ENCODE results near the gene IREB2. TPM values are rescaled to one million over a fixed set of nuclear protein-coding genes. Genes with fewer than 3 reads are reported as not detected.
"Not testable (repeated sequence)": the region's sequence is repeated elsewhere in the genome, so short reads cannot be mapped to it uniquely, and the experiment has no call there.

IREB2 gene
- total RNA-seq: 24.8 TPM
- long read RNA-seq, full-length matches to known transcripts: 8 of 20 reads
- long read RNA-seq, partial matches to known transcripts: 3 of 20 reads
- long read RNA-seq, other reads (novel, unspliced or antisense): 9 of 20 reads

- intact Hi-C loops (cut with DNase I): no loop called here
- DNase-seq (peak; percentile 99), ATAC-seq (ENCODE audit: poor library complexity) (peak; percentile 97)
Measured at GRCh38 chr15:78437762-78438618, at the start of gene IREB2. IREB2 (plus strand) TSS chr15:78438216; CDS start chr15:78438338, 122 bp downstream.

GRCh38 chr15:78388865-78389264 is 49.2 kb upstream of the IREB2 start:
- no peak for ATAC-seq (ENCODE audit: poor library complexity)
- intact Hi-C loops (cut with DNase I): no loop called here
- DNase-seq: no peak

GRCh38 chr15:78389322-78389721 is 48.7 kb upstream of the IREB2 start:
- DNase-seq (no peak), ATAC-seq (ENCODE audit: poor library complexity) (no peak)
- intact Hi-C loops (cut with DNase I): no loop called here

GRCh38 chr15:78389738-78390137 is 48.3 kb upstream of the IREB2 start:
- DNase-seq: no peak
- ATAC-seq (ENCODE audit: poor library complexity): no peak
- intact Hi-C loops (cut with DNase I): no loop called here

GRCh38 chr15:78390242-78390641 is 47.8 kb upstream of the IREB2 start:
- ATAC-seq (ENCODE audit: poor library complexity) (no peak), DNase-seq (no peak)
- intact Hi-C loops (cut with DNase I): no loop called here

DNA sequence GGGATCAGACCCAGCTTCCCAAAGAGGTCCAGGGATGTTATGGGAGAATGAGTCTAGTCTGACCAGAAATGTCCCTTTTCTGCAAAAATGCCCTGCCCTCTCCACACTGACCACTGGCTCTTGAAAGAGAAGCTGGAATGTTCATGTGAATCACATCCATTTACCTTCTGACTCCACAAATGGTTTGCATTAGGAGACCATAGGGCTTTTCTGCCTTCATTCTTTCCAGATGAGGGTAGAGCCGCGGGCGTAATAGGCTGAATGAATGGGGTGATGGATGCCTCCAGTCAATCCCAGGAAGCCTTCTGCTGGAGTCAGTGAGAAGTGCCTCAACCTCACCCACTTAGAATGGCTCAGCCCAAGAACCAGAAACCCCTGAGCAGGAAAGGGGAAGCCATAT is 47.2 kb upstream of the IREB2 start:
- ATAC-seq (ENCODE audit: poor library complexity) (no peak), DNase-seq (no peak)
- intact Hi-C loops (cut with DNase I): no loop called here

GRCh38 chr15:78391781-78392180 is 46.2 kb upstream of the IREB2 start:
- DNase-seq (no peak), ATAC-seq (ENCODE audit: poor library complexity) (no peak)
- intact Hi-C loops (cut with DNase I): no loop called here

GRCh38 chr15:78392430-78392829 is 45.6 kb upstream of the IREB2 start:
- DNase-seq: no peak
- no peak for ATAC-seq (ENCODE audit: poor library complexity)
- intact Hi-C loops (cut with DNase I): no loop called here

- no peak for DNase-seq
- ATAC-seq (ENCODE audit: poor library complexity): no peak
- intact Hi-C loops (cut with DNase I): no loop called here
Measured at GRCh38 chr15:78393137-78393536, 44.9 kb upstream of the IREB2 start.

- DNase-seq (no peak), ATAC-seq (ENCODE audit: poor library complexity) (no peak)
- intact Hi-C loops (cut with DNase I): no loop called here
Measured at GRCh38 chr15:78394026-78394425, 44.0 kb upstream of the IREB2 start.

- DNase-seq (no peak), ATAC-seq (ENCODE audit: poor library complexity) (no peak)
- intact Hi-C loops (cut with DNase I): no loop called here
Measured at GRCh38 chr15:78394981-78395616, 42.9 kb upstream of the IREB2 start.

DNA sequence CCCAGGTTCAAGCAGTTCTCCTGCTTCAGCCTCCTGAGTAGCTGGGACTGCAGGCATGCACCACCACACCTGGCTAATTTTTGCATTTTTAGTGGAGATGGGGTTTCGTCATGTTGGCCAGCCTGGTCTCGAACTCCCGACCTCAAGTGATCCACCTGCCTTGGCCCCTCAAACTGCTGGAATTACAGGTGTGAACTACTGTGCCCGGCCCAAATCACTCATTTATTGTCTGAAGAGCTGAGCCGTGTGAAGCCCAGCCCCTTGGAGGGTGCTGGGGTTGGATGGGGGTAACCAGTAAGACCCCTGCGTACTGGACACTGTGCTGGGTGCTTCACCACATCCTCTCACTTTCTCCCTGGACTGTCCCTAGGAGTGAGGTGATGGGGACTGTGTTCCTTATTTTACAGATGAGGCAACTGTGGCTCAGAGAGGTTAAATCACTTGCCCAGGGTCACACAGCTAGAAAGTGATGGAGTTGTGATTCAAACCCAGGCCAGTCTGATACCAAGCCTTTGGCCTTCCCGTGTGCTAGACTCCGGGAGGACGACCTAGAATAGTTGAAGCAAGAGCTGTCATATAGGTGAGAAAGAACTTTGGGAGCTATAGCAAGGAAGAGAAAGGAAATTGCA is 41.7 kb upstream of the IREB2 start:
- ATAC-seq (ENCODE audit: poor library complexity) (no peak), DNase-seq (no peak)
- intact Hi-C loops (cut with DNase I): no loop called here

DNA sequence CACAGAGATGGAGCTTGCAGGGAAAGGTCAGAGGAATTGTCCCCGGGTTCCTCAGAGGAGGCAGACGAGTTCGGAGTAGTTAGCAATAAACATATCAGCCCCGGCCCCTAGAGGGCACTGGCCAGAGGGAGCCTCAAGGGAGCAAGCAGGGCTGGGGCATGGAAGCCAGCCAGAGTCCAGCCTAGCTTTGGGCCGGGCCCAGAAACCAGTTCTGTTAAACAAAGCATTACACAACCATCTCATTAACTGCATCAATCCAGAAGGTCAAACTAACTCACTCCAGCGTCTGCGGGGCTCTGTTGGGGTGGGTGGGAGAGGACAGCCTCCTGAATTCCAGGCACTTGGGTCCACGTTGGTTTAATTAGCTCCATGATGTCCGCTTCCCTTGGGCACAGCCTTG is 41.0 kb upstream of the IREB2 start:
- ATAC-seq (ENCODE audit: poor library complexity) (peak; percentile 71), DNase-seq (peak; percentile 71)
- intact Hi-C loops (cut with DNase I): no loop called here

- DNase-seq: no peak
- ATAC-seq (ENCODE audit: poor library complexity): no peak
- intact Hi-C loops (cut with DNase I): no loop called here
Measured at GRCh38 chr15:78397382-78397781, 40.6 kb upstream of the IREB2 start.

DNA sequence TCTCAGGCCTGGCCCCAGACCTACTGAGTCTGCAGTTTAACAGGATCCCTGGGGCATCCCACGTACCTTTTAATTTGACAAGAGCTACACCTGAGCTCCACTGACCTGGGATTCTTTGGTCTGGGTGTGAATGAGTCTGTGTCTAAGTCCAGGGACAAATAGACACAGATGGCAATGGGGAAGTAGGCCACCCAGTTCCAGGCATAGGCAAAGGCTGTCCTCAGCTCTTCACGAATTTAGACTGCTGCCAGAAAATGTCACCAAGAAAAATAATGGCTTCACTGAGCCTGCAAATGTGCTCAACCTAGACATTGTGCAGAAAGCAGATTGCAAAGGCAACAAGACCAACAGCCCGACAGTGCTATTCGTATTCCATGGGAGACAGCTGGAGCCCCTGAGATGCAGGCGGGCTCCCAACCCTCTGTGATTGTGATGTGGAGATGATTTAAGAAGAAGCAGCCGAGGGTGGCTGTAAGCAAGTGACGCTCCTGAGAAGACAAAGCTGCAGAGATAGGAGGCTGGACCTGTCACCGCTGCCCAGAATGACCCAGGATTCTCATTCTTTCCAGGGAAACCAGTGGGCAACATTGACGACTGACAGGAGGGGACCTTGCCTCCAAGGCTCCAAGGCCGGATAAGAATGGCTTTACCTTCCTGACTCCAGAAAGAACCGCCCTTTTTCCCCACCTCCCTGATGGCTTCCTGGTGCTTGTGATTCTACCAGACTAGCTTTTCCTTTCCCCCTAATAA is 39.8 kb upstream of the IREB2 start:
- no peak for ATAC-seq (ENCODE audit: poor library complexity)
- DNase-seq: no peak
- intact Hi-C loops (cut with DNase I): no loop called here

DNA sequence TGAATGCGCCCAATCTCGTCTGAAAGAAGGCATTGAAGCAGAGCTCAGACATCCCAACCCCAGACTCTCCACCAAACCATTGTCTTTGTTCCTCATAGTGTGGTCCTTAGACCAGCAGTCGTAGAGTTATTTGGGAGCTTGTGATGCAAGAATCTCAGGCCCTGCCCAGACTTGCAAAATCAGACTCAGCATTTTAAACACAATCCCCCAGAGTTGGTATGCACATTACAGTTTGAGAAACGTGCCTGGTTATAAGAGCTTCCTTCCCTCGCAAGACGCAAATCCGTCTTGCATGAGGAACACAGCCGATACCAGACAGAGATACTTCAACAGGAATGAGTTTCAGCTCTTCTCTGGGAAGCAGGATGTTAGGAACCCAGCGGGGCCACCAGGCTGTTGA is 38.9 kb upstream of the IREB2 start:
- intact Hi-C loops (cut with DNase I): no loop called here
- ATAC-seq (ENCODE audit: poor library complexity) (no peak), DNase-seq (no peak)

- intact Hi-C loops (cut with DNase I): no loop called here
- ATAC-seq (ENCODE audit: poor library complexity) (no peak), DNase-seq (no peak)
Measured at GRCh38 chr15:78402061-78402610, 35.9 kb upstream of the IREB2 start.

DNA sequence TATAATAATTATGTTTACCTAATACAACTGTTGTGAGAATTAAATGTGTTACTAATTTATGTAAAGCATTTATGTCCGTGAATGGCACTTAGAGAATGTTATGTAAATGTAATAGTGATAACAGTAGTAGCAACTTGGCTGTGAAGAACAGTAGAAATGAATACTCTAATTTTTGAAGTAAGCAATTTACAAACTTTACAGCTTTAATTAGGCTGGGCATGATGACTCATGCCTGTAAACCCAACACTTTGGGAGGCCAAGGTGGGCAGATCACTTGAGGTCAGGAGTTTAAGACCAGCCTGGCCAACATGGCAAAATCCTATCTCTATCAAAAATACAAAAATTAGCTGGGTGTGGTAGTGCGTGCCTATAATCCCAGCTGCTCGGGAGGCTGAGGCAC is 33.9 kb upstream of the IREB2 start:
- DNase-seq (no peak), ATAC-seq (ENCODE audit: poor library complexity) (no peak)
- intact Hi-C loops (cut with DNase I): no loop called here

- DNase-seq; ATAC-seq (ENCODE audit: poor library complexity); intact Hi-C loops (cut with DNase I): not testable (repeated sequence)
Measured at GRCh38 chr15:78404796-78405195, 33.2 kb upstream of the IREB2 start.

Measured in Right ventricle myocardium superior (tissue), 1 donor.